ENCODE measurements around the gene TFPI.

TFPI gene

GRCh38 chr2:187435756-187436155 lies 118.5 kb downstream of the TFPI start:
- Histone ChIP-seq H3K27ac (no peak overlapping the region), H3K4me3 (ENCODE audit: low read depth in 1 of 2, low read length in 1 of 2) (no peak overlapping the region), H3K4me1 (ENCODE audit: control insufficient read depth in 1 of 2, insufficient read depth in 1 of 2, low read depth in 1 of 2, low read length in 1 of 2) (no peaks in the 10 kb centered on the region), H3K9me3 (no peaks in the 10 kb centered on the region), H3K36me3 (no peaks in the 10 kb centered on the region), H3K27me3 (no peaks in the 10 kb centered on the region)
- TF ChIP-seq CTCF (IDR thresholded peaks at IDR 0.05) = no peak

GRCh38 chr2:187435078-187435477 lies 119.2 kb downstream of the TFPI start:
- no peaks in the 10 kb centered on the region for H3K9me3 ChIP-seq
- no peaks in the 10 kb centered on the region for H3K27me3 ChIP-seq
- no peaks in the 10 kb centered on the region for H3K4me1 ChIP-seq (ENCODE audit: control insufficient read depth in 1 of 2, insufficient read depth in 1 of 2, low read depth in 1 of 2, low read length in 1 of 2)
- no peak for TF ChIP-seq CTCF (IDR thresholded peaks at IDR 0.05)
- no peak overlapping the region for H3K4me3 ChIP-seq (ENCODE audit: low read depth in 1 of 2, low read length in 1 of 2)
- no peak overlapping the region for H3K27ac ChIP-seq
- H3K36me3 ChIP-seq = no peaks in the 10 kb centered on the region

GRCh38 chr2:187434342-187434785 lies 119.9 kb downstream of the TFPI start:
- no peaks in the 10 kb centered on the region for H3K27me3 ChIP-seq
- H3K9me3 ChIP-seq = no peaks in the 10 kb centered on the region
- no peaks in the 10 kb centered on the region for H3K36me3 ChIP-seq
- H3K4me1 ChIP-seq (ENCODE audit: control insufficient read depth in 1 of 2, insufficient read depth in 1 of 2, low read depth in 1 of 2, low read length in 1 of 2) = no peaks in the 10 kb centered on the region
- no peak overlapping the region for H3K27ac ChIP-seq
- no peak for TF ChIP-seq CTCF (IDR thresholded peaks at IDR 0.05)
- no peak overlapping the region for H3K4me3 ChIP-seq (ENCODE audit: low read depth in 1 of 2, low read length in 1 of 2)

- no peak for TF ChIP-seq CTCF (IDR thresholded peaks at IDR 0.05)
- H3K9me3 ChIP-seq = no peaks in the 10 kb centered on the region
- H3K27ac ChIP-seq = no peak overlapping the region
- H3K27me3 ChIP-seq = no peaks in the 10 kb centered on the region
- no peaks in the 10 kb centered on the region for H3K36me3 ChIP-seq
- H3K4me1 ChIP-seq (ENCODE audit: control insufficient read depth in 1 of 2, insufficient read depth in 1 of 2, low read depth in 1 of 2, low read length in 1 of 2) = no peaks in the 10 kb centered on the region
- H3K4me3 ChIP-seq (ENCODE audit: low read depth in 1 of 2, low read length in 1 of 2) = no peak overlapping the region
Measured at GRCh38 chr2:187431911-187432310, 122.3 kb downstream of the TFPI start.

- no peaks in the 10 kb centered on the region for H3K36me3 ChIP-seq
- no peaks in the 10 kb centered on the region for H3K27me3 ChIP-seq
- H3K27ac ChIP-seq = no peak overlapping the region
- H3K4me1 ChIP-seq (ENCODE audit: control insufficient read depth in 1 of 2, insufficient read depth in 1 of 2, low read depth in 1 of 2, low read length in 1 of 2) = no peaks in the 10 kb centered on the region
- TF ChIP-seq CTCF (IDR thresholded peaks at IDR 0.05) = no peak
- no peak overlapping the region for H3K4me3 ChIP-seq (ENCODE audit: low read depth in 1 of 2, low read length in 1 of 2)
- H3K9me3 ChIP-seq = no peaks in the 10 kb centered on the region
Measured at GRCh38 chr2:187429989-187430388, 124.2 kb downstream of the TFPI start.

- no peaks in the 10 kb centered on the region for H3K36me3 ChIP-seq
- H3K4me1 ChIP-seq (ENCODE audit: control insufficient read depth in 1 of 2, insufficient read depth in 1 of 2, low read depth in 1 of 2, low read length in 1 of 2) = no peaks in the 10 kb centered on the region
- H3K9me3 ChIP-seq = no peaks in the 10 kb centered on the region
- H3K27me3 ChIP-seq = no peaks in the 10 kb centered on the region
- H3K4me3 ChIP-seq (ENCODE audit: low read depth in 1 of 2, low read length in 1 of 2) = no peak overlapping the region
- H3K27ac ChIP-seq = no peak overlapping the region
- no peak for TF ChIP-seq CTCF (IDR thresholded peaks at IDR 0.05)
Measured at GRCh38 chr2:187424146-187424545, 130.1 kb downstream of the TFPI start.

Data from neutrophil (primary cell).